ENCODE measurements around the gene AGBL1. TPM values are rescaled to one million over a fixed set of nuclear protein-coding genes. Genes with fewer than 3 reads are reported as not detected.

The AGBL1 gene
- total RNA-seq, 3 donors from 2014 or later (not counting 1 experiment from before 2014, with no cell fraction given), result not detected

DNA sequence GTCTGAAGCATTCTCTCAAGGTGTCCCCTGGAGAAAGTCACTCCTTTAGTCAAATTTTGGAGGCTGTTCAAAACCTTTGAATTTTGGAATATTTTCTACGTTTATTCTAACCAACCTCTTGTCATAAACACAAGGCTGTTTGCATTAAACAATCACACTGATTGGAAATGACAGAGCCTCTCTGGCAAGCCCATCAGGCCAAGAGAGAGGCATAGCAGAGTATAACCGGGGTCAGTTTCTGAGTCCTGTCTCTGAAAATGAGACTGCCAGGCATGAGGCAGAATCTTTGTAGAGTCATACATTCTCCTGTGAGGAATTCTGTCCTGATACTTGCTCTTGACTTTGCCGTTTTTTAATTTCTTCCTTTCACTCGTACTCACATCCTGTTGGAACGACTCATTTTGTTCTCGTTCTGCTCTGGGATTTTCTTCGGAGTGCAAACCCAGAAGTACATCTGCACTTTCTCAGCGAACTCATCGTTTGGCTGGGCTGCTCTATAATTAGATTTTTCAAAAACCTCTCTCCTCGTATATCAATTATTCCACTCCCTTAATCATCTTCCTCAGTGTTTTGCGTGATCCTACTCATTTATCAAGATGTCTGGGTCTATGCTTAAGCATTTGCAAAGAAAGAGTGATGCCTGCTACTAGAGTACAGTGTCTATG lies 114.2 kb downstream of the AGBL1 start:
- ATAC-seq (no peak), DNase-seq (no peak)
- Mint-ChIP-seq H3K27ac (no peak overlapping the region), H3K4me1 (no peaks in the 10 kb centered on the region), H3K27me3 (ENCODE audit: low read depth in 2 of 2) (peaks cover 8 to 9% of the 10 kb centered on the region in 2 donors), H3K9me3 (no peaks in the 10 kb centered on the region), H3K4me3 (no peak overlapping the region), H3K36me3 (no peaks in the 10 kb centered on the region)
- Histone ChIP-seq H3K27me3 (ENCODE audit: control insufficient read depth, insufficient read depth, low read length) (no peaks in the 10 kb centered on the region), H3K4me1 (ENCODE audit: control insufficient read depth, insufficient read depth, low read length) (no peaks in the 10 kb centered on the region), H3K27ac (ENCODE audit: low read length) (no peak overlapping the region), H3K4me3 (ENCODE audit: low read length) (no peak overlapping the region), H3K9me3 (ENCODE audit: control insufficient read depth, insufficient read depth, low read length) (no peaks in the 10 kb centered on the region), H3K36me3 (ENCODE audit: control insufficient read depth, insufficient read depth, low read length) (no peaks in the 10 kb centered on the region)
- WGBS (ENCODE audit: insufficient coverage), result 87% methylated on average over 11 of the region's 11 CpGs
- intact Hi-C loops (cut with micrococcal nuclease), result no loop called here
- TF ChIP-seq CTCF (IDR thresholded peaks at IDR 0.05), result no peak

- Mint-ChIP-seq H3K27ac (no peak overlapping the region), H3K4me3 (no peak overlapping the region), H3K4me1 (no peaks in the 10 kb centered on the region), H3K27me3 (ENCODE audit: low read depth in 2 of 2) (peaks cover 2 to 8% of the 10 kb centered on the region in 2 donors), H3K9me3 (no peaks in the 10 kb centered on the region), H3K36me3 (no peaks in the 10 kb centered on the region)
- no peaks in the 10 kb centered on the region for H3K27me3 ChIP-seq (ENCODE audit: control insufficient read depth, insufficient read depth, low read length)
- DNase-seq (no peak), ATAC-seq (no peak)
- H3K36me3 ChIP-seq (ENCODE audit: control insufficient read depth, insufficient read depth, low read length), result no peaks in the 10 kb centered on the region
- no peaks in the 10 kb centered on the region for H3K4me1 ChIP-seq (ENCODE audit: control insufficient read depth, insufficient read depth, low read length)
- intact Hi-C loops (cut with micrococcal nuclease), result no loop called here
- no peak overlapping the region for H3K27ac ChIP-seq (ENCODE audit: low read length)
- no peaks in the 10 kb centered on the region for H3K9me3 ChIP-seq (ENCODE audit: control insufficient read depth, insufficient read depth, low read length)
- H3K4me3 ChIP-seq (ENCODE audit: low read length), result no peak overlapping the region
- TF ChIP-seq CTCF (IDR thresholded peaks at IDR 0.05), result no peak
Observed at GRCh38 chr15:86197770-86198169, 118.1 kb downstream of the AGBL1 start.

GRCh38 chr15:86199467-86200145 lies 119.9 kb downstream of the AGBL1 start:
- Mint-ChIP-seq H3K4me3 (no peak overlapping the region), H3K27ac (no peak overlapping the region), H3K9me3 (peaks cover 0 to 2% of the 10 kb centered on the region in 2 donors), H3K27me3 (ENCODE audit: low read depth in 2 of 2) (peaks cover 0 to 6% of the 10 kb centered on the region in 2 donors), H3K36me3 (no peaks in the 10 kb centered on the region), H3K4me1 (no peaks in the 10 kb centered on the region)
- DNase-seq (no peak), ATAC-seq (no peak)
- Histone ChIP-seq H3K27ac (ENCODE audit: low read length) (no peak overlapping the region), H3K4me1 (ENCODE audit: control insufficient read depth, insufficient read depth, low read length) (no peaks in the 10 kb centered on the region), H3K9me3 (ENCODE audit: control insufficient read depth, insufficient read depth, low read length) (no peaks in the 10 kb centered on the region), H3K27me3 (ENCODE audit: control insufficient read depth, insufficient read depth, low read length) (no peaks in the 10 kb centered on the region), H3K36me3 (ENCODE audit: control insufficient read depth, insufficient read depth, low read length) (no peaks in the 10 kb centered on the region), H3K4me3 (ENCODE audit: low read length) (no peak overlapping the region)
- WGBS (ENCODE audit: insufficient coverage), result 77% methylated on average over 5 of the region's 7 CpGs
- intact Hi-C loops (cut with micrococcal nuclease), result no loop called here
- no peak for TF ChIP-seq CTCF (IDR thresholded peaks at IDR 0.05)
